Esophagus squamous epithelium (tissue), 5 donors: ENCODE measurements around the gene BIRC7. TPM values are rescaled to one million over a fixed set of nuclear protein-coding genes. Genes with fewer than 3 reads are reported as not detected.

ENCODE experiments used
- DNase-seq: peaks from one replicate; lab custom pipeline; 2025; lab: John Stamatoyannopoulos, UW
- H3K27ac ChIP-seq, 4 donors: fragments of 200-600 bp; sonication (generic); one replicate each; pipeline ENCODE4 v1.5.1; 2016 to 2019; ENCODE audit warnings: mild to moderate bottlenecking in 1 of 4
- H3K27me3 ChIP-seq, 4 donors: fragments of 200-600 bp; sonication (generic); 1 replicate in 3 of 4; 2 replicates in 1 of 4; pipeline versions ENCODE4 v1.5.1 to v1.6.0; 2017 to 2021; ENCODE audit warnings: antibody characterized with exemption in 1 of 4
- H3K36me3 ChIP-seq, 3 donors: fragments of 200-600 bp; sonication (generic); one replicate each; pipeline ENCODE4 v1.5.1; 2016 to 2019
- H3K4me1 ChIP-seq, 3 donors: fragments of 200-600 bp; sonication (generic); one replicate each; pipeline ENCODE4 v1.5.1; 2017 to 2019
- H3K4me3 ChIP-seq, 4 donors: fragments of 200-600 bp; sonication (generic); 1 replicate in 3 of 4; 2 replicates in 1 of 4; pipeline ENCODE4 v1.5.1; 2016 to 2019; ENCODE audit warnings: mild to moderate bottlenecking in 2 of 4, moderate library complexity in 1 of 4
- H3K9me3 ChIP-seq, 3 donors: fragments of 200-600 bp; sonication (generic); one replicate each; pipeline ENCODE4 v1.5.1; 2016 to 2019
- CTCF ChIP-seq, 6 experiments: fragments of 450-650 bp in 4 of 6; fragments of 200-600 bp in 2 of 6; sonication (generic) in 2 of 6; IDR thresholded peaks; one replicate each; pipeline ENCODE4 v1.5.1; 2016 to 2019; ENCODE audit warnings: antibody characterized with exemption in 6 of 6, mild to moderate bottlenecking in 4 of 6, moderate library complexity in 4 of 6
- POLR2A ChIP-seq, 4 donors: fragments of 450-650 bp; IDR thresholded peaks; one replicate each; pipeline ENCODE4 v1.6.1; 2017; ENCODE audit warnings: antibody characterized with exemption in 4 of 4, mild to moderate bottlenecking in 4 of 4, moderate library complexity in 3 of 4
- WGBS, 2 donors: methylation state at CpG; one replicate each; pipeline ENCODE4 v1.1.5; 2018; 5-methylcytosine and 5-hydroxymethylcytosine counted together
- intact Hi-C: fragments of 100-400 bp; cut with DNase I; formaldehyde crosslinking; loops from one replicate; pipeline ENCODE4 v1.15.0; 2022
- total RNA-seq, 4 donors: library from RNA; depleted of rRNA; stranded (reverse); fragments of >200 nt; gene quantifications; one replicate each; pipeline ENCODE4 v1.1.0, GENCODE V29; 2016
- donor health status: DM: yes; HTN: yes; CAD: no.

Gene BIRC7
- total RNA-seq, 4 donors from 2014 or later, result 0.57 TPM; not detected in 3

GRCh38 chr20:63188159-63188442 is 47.6 kb upstream of the BIRC7 start:
- WGBS, 2 donors, result no CpG with 5 or more reads among the region's 13 CpGs
- Histone ChIP-seq H3K36me3 (no peaks in the 10 kb centered on the region), H3K9me3 (no peaks in the 10 kb centered on the region), H3K4me3 (no peak overlapping the region), H3K27ac (no peak overlapping the region), H3K27me3 (peaks cover 0 to 10% (median 0%) of the 10 kb centered on the region in 4 donors), H3K4me1 (no peaks in the 10 kb centered on the region)
- TF ChIP-seq POLR2A (IDR thresholded peaks at IDR 0.05) (no peak), CTCF (IDR thresholded peaks at IDR 0.05) (no peak)
- DNase-seq, result no peak
- intact Hi-C loops, result no loop called here

GRCh38 chr20:63188641-63189321 is 46.9 kb upstream of the BIRC7 start:
- Histone ChIP-seq H3K27ac (no peak overlapping the region), H3K4me3 (no peak overlapping the region), H3K27me3 (peaks cover 0 to 4% (median 0%) of the 10 kb centered on the region in 4 donors), H3K4me1 (no peaks in the 10 kb centered on the region), H3K9me3 (no peaks in the 10 kb centered on the region), H3K36me3 (no peaks in the 10 kb centered on the region)
- DNase-seq, result no peak
- intact Hi-C loops, result no loop called here
- no peak for TF ChIP-seq POLR2A (IDR thresholded peaks at IDR 0.05)
- no peak for TF ChIP-seq CTCF (IDR thresholded peaks at IDR 0.05)
- 13 to 20% methylated on average over 1 to 4 of the region's 15 CpGs for WGBS, 2 donors

GRCh38 chr20:63189322-63189642 is 46.4 kb upstream of the BIRC7 start:
- Histone ChIP-seq H3K36me3 (peaks cover 0 to 2% (median 0%) of the 10 kb centered on the region in 3 donors), H3K4me3 (no peak overlapping the region), H3K27ac (no peak overlapping the region), H3K9me3 (no peaks in the 10 kb centered on the region), H3K27me3 (peaks cover 0 to 1% (median 0%) of the 10 kb centered on the region in 4 donors), H3K4me1 (no peaks in the 10 kb centered on the region)
- intact Hi-C loops, result no loop called here
- DNase-seq, result no peak
- TF ChIP-seq POLR2A (IDR thresholded peaks at IDR 0.05) (no peak), CTCF (IDR thresholded peaks at IDR 0.05) (no peak)
- WGBS, 2 donors, result 63 to 75% methylated on average over 5 of the region's 5 CpGs

GRCh38 chr20:63189846-63190559 is 45.7 kb upstream of the BIRC7 start:
- Histone ChIP-seq H3K27me3 (no peaks in the 10 kb centered on the region), H3K36me3 (peaks cover 0 to 9% (median under 1%) of the 10 kb centered on the region in 3 donors), H3K27ac (no peak overlapping the region), H3K4me3 (no peak overlapping the region), H3K9me3 (no peaks in the 10 kb centered on the region), H3K4me1 (no peaks in the 10 kb centered on the region)
- intact Hi-C loops, result no loop called here
- 46 to 58% methylated on average over 2 to 4 of the region's 17 CpGs for WGBS, 2 donors
- no peak for DNase-seq
- no peak for TF ChIP-seq POLR2A (IDR thresholded peaks at IDR 0.05)
- no peak for TF ChIP-seq CTCF (IDR thresholded peaks at IDR 0.05)

- no peaks in the 10 kb centered on the region for H3K9me3 ChIP-seq
- no peaks in the 10 kb centered on the region for H3K4me1 ChIP-seq
- WGBS, 2 donors, result 92% methylated on average over 5 to 11 of the region's 20 CpGs
- intact Hi-C loops, result no loop called here
- no peak overlapping the region for H3K27ac ChIP-seq
- H3K27me3 ChIP-seq, result no peaks in the 10 kb centered on the region
- no peak for TF ChIP-seq POLR2A (IDR thresholded peaks at IDR 0.05)
- no peak for TF ChIP-seq CTCF (IDR thresholded peaks at IDR 0.05)
- H3K36me3 ChIP-seq, result peaks cover 0 to 17% (median 5%) of the 10 kb centered on the region in 3 donors
- DNase-seq, result no peak
- no peak overlapping the region for H3K4me3 ChIP-seq
Observed at GRCh38 chr20:63190828-63191227, 44.9 kb upstream of the BIRC7 start.
